Prostate gland (tissue), 2 donors: ENCODE results near the gene RRP1B. TPM values are rescaled to one million over a fixed set of nuclear protein-coding genes. Genes with fewer than 3 reads are reported as not detected.
"Not testable (repeated sequence)": the region's sequence is repeated elsewhere in the genome, so short reads cannot be mapped to it uniquely, and the experiment has no call there.

ENCODE experiments used
- DNase-seq: peaks from one replicate; pipeline ENCODE4 v3.0.0-alpha.2; 2019; ENCODE audit warnings: low spot score
- H3K27ac ChIP-seq, 2 donors: fragments of 200-600 bp; sonication (generic); 2 replicates each; pipeline ENCODE4 v1.5.1; 2017 to 2019
- H3K27me3 ChIP-seq: fragments of 200-600 bp; sonication (generic); replicated peaks from 2 replicates; pipeline ENCODE4 v1.5.1; 2019; ENCODE audit not compliant: insufficient read depth
- H3K36me3 ChIP-seq, 2 donors: fragments of 200-600 bp; sonication (generic); 1 replicate in 1 of 2; 2 replicates in 1 of 2; pipeline versions ENCODE4 v1.5.1 to v1.8.1; 2017 to 2019
- H3K4me1 ChIP-seq: fragments of 200-600 bp; sonication (generic); replicated peaks from 2 replicates; pipeline ENCODE4 v1.5.1; 2019
- H3K4me3 ChIP-seq, 2 donors: fragments of 200-600 bp; sonication (generic); 2 replicates each; pipeline ENCODE4 v1.5.1; 2017 to 2019
- H3K9me3 ChIP-seq: fragments of 200-600 bp; sonication (generic); 2 replicates; pipeline ENCODE4 v1.5.1; 2017
- CTCF ChIP-seq, 4 experiments: fragments of 200-600 bp in 2 of 4; fragments of 450-650 bp in 2 of 4; sonication (generic) in 2 of 4; IDR thresholded peaks; 1 replicate in 3 of 4; 2 replicates in 1 of 4; pipeline ENCODE4 v1.5.1; 2016 to 2019; ENCODE audit warnings: antibody characterized with exemption in 4 of 4, mild to moderate bottlenecking in 2 of 4, moderate library complexity in 2 of 4
- POLR2A ChIP-seq: fragments of 450-650 bp; IDR thresholded peaks from one replicate; pipeline ENCODE4 v1.6.1; 2016; ENCODE audit warnings: antibody characterized with exemption, mild to moderate bottlenecking
- POLR2AphosphoS5 ChIP-seq: sonication (generic); formaldehyde crosslinking; IDR thresholded peaks from one replicate; pipeline ENCODE4 v1.6.1; 2017; ENCODE audit warnings: antibody characterized with exemption
- WGBS: methylation state at CpG from one replicate; pipeline ENCODE4 v1.1.5; 2018; 5-methylcytosine and 5-hydroxymethylcytosine counted together
- intact Hi-C: fragments of 100-400 bp; cut with DNase I; formaldehyde crosslinking; loops from one replicate; pipeline ENCODE4 v1.14.2; 2022
- total RNA-seq, 2 donors: library from RNA; depleted of rRNA; stranded (reverse); fragments of >200 nt; gene quantifications; one replicate each; pipeline ENCODE4 v1.1.0, GENCODE V29; 2016

Gene RRP1B
- total RNA-seq, 2 donors from 2014 or later, result 22.7 to 38.3 TPM

DNA sequence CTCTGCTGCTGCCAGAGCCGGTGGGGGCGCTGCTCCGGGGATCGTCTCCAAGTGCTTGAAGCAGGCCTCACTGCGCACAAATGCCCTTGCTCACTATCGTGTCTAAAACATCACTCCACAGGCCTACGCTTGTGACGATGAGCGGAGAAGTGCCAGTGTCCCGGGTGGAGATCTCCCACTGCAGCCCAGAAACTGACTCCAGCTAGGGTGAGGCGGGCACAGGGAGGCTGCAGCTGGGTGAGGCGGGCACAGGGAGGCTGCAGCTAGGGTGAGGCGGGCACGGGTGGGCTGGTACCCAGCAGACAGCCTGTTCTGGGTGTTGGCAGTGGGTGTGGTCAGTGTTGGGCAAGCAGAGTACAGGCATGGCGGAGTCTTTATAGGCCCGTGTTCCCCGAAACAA is 36.9 kb downstream of the RRP1B start:
- TF ChIP-seq POLR2A, result no peak
- no peak for TF ChIP-seq CTCF (IDR thresholded peaks at IDR 0.05)
- TF ChIP-seq POLR2AphosphoS5, result no peak
- no peaks in the 10 kb centered on the region for H3K36me3 ChIP-seq
- H3K4me1 ChIP-seq, result no peaks in the 10 kb centered on the region
- no peak for DNase-seq
- no peak overlapping the region for H3K4me3 ChIP-seq
- WGBS, result 89% methylated on average over 17 of the region's 17 CpGs
- no peak overlapping the region for H3K27ac ChIP-seq
- intact Hi-C loops, result no loop called here
- no peaks in the 10 kb centered on the region for H3K9me3 ChIP-seq
- H3K27me3 ChIP-seq, result no peaks in the 10 kb centered on the region

DNA sequence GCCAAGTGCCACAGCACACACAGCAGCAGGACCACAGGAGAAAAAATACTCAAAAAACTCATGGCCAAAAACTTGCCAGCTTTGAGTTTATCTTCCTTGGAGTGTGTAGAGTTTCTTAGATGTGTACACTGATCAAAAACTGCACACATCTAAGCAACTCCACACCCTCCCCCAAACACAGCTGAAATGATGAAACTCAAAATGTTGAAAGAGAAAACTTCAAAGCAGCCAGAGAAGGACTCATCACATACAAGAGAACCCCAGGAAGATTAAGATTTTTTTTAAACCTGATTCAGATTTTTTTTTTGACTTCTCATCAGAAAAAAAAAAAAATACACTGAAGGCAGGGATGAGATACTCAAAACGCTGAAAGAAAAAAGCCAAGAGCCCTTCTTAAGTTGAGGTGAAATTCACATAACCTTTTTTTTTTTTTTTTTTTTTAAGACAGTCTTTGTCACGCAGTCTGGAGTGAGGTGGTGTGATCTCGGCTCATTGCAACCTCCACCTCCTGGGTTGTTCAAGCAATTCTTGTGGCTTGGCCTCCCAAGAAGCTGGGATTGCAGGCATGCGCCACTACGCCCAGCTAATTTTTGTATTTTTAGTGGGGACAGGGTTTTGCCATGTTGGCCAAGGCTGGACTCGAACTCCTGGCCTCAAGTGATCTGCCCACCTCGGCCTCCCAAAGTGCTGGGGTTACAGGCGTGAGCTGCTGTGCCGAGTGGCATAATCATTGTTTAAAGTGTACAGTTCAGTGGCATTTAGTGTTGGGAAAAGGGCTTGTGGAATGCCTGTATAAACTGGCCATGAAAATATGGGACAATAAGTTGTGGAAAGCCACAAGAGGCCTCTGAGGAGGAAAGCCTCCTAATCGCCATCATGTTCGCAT is 38.6 kb downstream of the RRP1B start:
- intact Hi-C loops, result no loop called here
- no peak for DNase-seq

GRCh38 chr21:43699492-43699777 is 40.1 kb downstream of the RRP1B start:
- DNase-seq, H3K36me3 ChIP-seq, H3K27me3 ChIP-seq, H3K27ac ChIP-seq, H3K9me3 ChIP-seq, H3K4me3 ChIP-seq, intact Hi-C loops, H3K4me1 ChIP-seq: not testable (repeated sequence)
- WGBS, result 84% methylated on average over 5 of the region's 5 CpGs

More for the DNA sequence above, 38.6 kb downstream of the RRP1B start:
- Histone ChIP-seq H3K36me3 (no peaks in the 10 kb centered on the region), H3K27me3 (no peaks in the 10 kb centered on the region), H3K27ac (no peak overlapping the region), H3K9me3 (no peaks in the 10 kb centered on the region), H3K4me3 (no peak overlapping the region), H3K4me1 (no peaks in the 10 kb centered on the region)
- TF ChIP-seq POLR2AphosphoS5 (no peak), CTCF (IDR thresholded peaks at IDR 0.05) (no peak), POLR2A (no peak)
- 88% methylated on average over 11 of the region's 11 CpGs for WGBS

GRCh38 chr21:43699933-43700599 is 40.7 kb downstream of the RRP1B start:
- 74% methylated on average over 13 of the region's 13 CpGs for WGBS
- Histone ChIP-seq H3K36me3 (no peaks in the 10 kb centered on the region), H3K27me3 (no peaks in the 10 kb centered on the region), H3K27ac (no peak overlapping the region), H3K4me3 (no peak overlapping the region), H3K4me1 (no peaks in the 10 kb centered on the region), H3K9me3 (no peaks in the 10 kb centered on the region)
- TF ChIP-seq POLR2AphosphoS5, result no peak
- no peak for TF ChIP-seq CTCF (IDR thresholded peaks at IDR 0.05)
- TF ChIP-seq POLR2A, result no peak
- intact Hi-C loops, result no loop called here
- DNase-seq, result no peak

- Histone ChIP-seq H3K27me3 (no peaks in the 10 kb centered on the region), H3K36me3 (no peaks in the 10 kb centered on the region), H3K4me1 (no peaks in the 10 kb centered on the region), H3K4me3 (no peak overlapping the region), H3K27ac (no peak overlapping the region), H3K9me3 (no peaks in the 10 kb centered on the region)
- WGBS, result 72% methylated on average over 29 of the region's 29 CpGs
- DNase-seq, result no peak
- no peak for TF ChIP-seq CTCF (IDR thresholded peaks at IDR 0.05)
- TF ChIP-seq POLR2A, result no peak
- TF ChIP-seq POLR2AphosphoS5, result no peak
- intact Hi-C loops, result no loop called here
Observed at GRCh38 chr21:43701936-43702784, 42.8 kb downstream of the RRP1B start.
